Coronary artery (tissue), 2 donors: Measurements from ENCODE around the gene ZBTB7C.

ENCODE experiments used
- DNase-seq: peaks from one replicate; pipeline ENCODE4 v3.0.0-alpha.2; 2017; ENCODE audit warnings: low spot score
- H3K27ac ChIP-seq, 2 donors: fragments of 200-600 bp; sonication (generic); one replicate each; pipeline ENCODE4 v1.5.1; 2016 to 2019
- H3K4me3 ChIP-seq: fragments of 200-600 bp; sonication (generic); 2 replicates; pipeline ENCODE4 v1.5.1; 2016; ENCODE audit warnings: mild to moderate bottlenecking, moderate library complexity
- CTCF ChIP-seq: fragments of 200-600 bp; sonication (generic); IDR thresholded peaks from one replicate; pipeline ENCODE4 v1.5.1; 2019; ENCODE audit warnings: antibody characterized with exemption

The ZBTB7C gene

DNA sequence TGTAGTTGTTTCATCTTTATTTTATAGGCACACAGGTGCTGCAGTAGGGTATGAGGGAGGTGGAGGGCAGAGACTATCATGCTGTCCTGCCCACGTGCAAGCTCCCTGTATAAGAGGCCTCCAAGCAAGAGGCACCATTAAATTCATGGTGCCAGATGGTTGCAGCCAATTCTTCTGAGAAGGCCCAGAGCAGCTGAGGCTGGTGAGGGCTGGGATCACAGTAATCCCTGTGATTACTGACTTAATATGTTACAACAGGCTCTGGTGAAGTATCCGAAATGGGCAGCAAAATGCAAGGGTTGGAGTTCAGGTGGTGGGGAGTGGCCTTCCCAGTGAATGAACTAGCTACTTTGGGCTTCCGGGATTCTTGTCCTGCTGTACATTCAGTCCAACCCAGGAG, 286.8 kb downstream of the ZBTB7C start:
- no peak overlapping the region for H3K27ac ChIP-seq
- TF ChIP-seq CTCF = no peak
- DNase-seq = no peak
- no peak overlapping the region for H3K4me3 ChIP-seq

- Histone ChIP-seq H3K27ac (no peak overlapping the region), H3K4me3 (no peak overlapping the region)
- DNase-seq = no peak
- TF ChIP-seq CTCF = no peak
Measured at GRCh38 chr18:48121752-48122151, 287.4 kb downstream of the ZBTB7C start.

DNA sequence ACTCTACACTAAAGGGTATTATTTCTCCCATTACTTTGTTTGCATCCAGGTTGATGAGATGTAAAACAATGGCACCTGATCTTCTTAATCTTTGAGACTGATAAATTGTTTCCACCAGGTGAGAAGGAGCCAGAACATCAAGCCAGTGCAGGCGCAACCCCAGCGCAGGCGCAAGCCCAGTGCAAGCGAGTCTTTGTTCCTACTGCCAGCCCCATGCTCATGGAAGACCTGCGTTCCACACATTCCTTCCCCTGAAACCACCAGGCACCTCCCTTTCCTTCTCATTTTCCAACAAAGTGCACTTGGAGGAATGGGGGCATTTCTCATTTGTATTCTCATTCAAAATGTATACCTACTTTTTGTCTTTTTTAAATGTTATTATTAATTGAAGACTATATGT, 290.0 kb downstream of the ZBTB7C start:
- Histone ChIP-seq H3K4me3 (no peak overlapping the region), H3K27ac (no peak overlapping the region)
- DNase-seq = no peak
- no peak for TF ChIP-seq CTCF

GRCh38 chr18:48116873-48117630, 292.1 kb downstream of the ZBTB7C start:
- no peak for TF ChIP-seq CTCF
- DNase-seq = no peak
- Histone ChIP-seq H3K27ac (no peak overlapping the region), H3K4me3 (no peak overlapping the region)

- no peak for TF ChIP-seq CTCF
- no peak overlapping the region for H3K27ac ChIP-seq
- no peak for DNase-seq
- H3K4me3 ChIP-seq = no peak overlapping the region
Measured at GRCh38 chr18:48116017-48116416, 293.2 kb downstream of the ZBTB7C start.

- Histone ChIP-seq H3K4me3 (no peak overlapping the region), H3K27ac (no peak overlapping the region)
- no peak for DNase-seq
- TF ChIP-seq CTCF = no peak
Measured at GRCh38 chr18:48113691-48114090, 295.5 kb downstream of the ZBTB7C start.

DNA sequence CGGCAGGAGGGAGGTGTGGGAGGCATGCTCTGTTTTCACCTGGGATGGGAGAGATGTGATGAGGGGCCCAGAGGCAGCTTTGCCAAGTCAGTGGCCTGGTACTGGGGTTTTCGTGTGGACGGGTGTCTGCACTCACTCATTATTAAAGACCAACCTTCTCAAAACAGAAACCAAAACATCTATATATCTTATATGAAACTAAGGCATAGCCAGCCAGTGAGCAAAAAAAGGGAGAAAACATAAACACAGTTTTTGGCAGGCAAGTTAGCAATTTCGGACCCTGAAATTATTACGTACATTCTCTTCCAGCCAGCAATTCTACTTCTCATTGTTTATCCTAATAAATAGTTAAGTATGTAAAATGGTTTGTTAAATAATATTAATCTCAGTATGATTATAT, 297.6 kb downstream of the ZBTB7C start:
- Histone ChIP-seq H3K4me3 (no peak overlapping the region), H3K27ac (no peak overlapping the region)
- TF ChIP-seq CTCF = no peak
- DNase-seq = no peak
